Hypothalamus (tissue), 51 donors: ENCODE data around the gene EIF3K.
"Not testable (repeated sequence)": the region's sequence is repeated elsewhere in the genome, so short reads cannot be mapped to it uniquely, and the experiment has no call there.

Experiments
- DNase-seq, 51 donors: peaks; one replicate each; lab custom pipeline; 2025; lab: John Stamatoyannopoulos, UW

Gene EIF3K

GRCh38 chr19:38618590-38619360, at the start of gene EIF3K:
Gene EIF3K, plus strand, starts transcription at chr19:38619188. Its CDS starts 81 bp downstream, at chr19:38619269.
- DNase-seq: peak; percentile 91 to 100 (median 98)

GRCh38 chr19:38569368-38569983, 49.5 kb upstream of the EIF3K start:
- no peak for DNase-seq

GRCh38 chr19:38571682-38572081, 47.3 kb upstream of the EIF3K start:
- DNase-seq: no peak

- no peak for DNase-seq
Measured at GRCh38 chr19:38577826-38578225, 41.2 kb upstream of the EIF3K start.

- DNase-seq: not testable (repeated sequence)
Measured at GRCh38 chr19:38579304-38579703, 39.7 kb upstream of the EIF3K start.

GRCh38 chr19:38580080-38580479, 38.9 kb upstream of the EIF3K start:
- DNase-seq: no peak

GRCh38 chr19:38583219-38583984, 35.6 kb upstream of the EIF3K start:
- no peak for DNase-seq

GRCh38 chr19:38583985-38584305, 35.0 kb upstream of the EIF3K start:
- no peak for DNase-seq

GRCh38 chr19:38587562-38587961, 31.4 kb upstream of the EIF3K start:
- no peak for DNase-seq

GRCh38 chr19:38588041-38588440, 30.9 kb upstream of the EIF3K start:
- DNase-seq: no peak

- no peak for DNase-seq
Measured at GRCh38 chr19:38592940-38593339, 26.0 kb upstream of the EIF3K start.

- DNase-seq: peak in 19 of 51 donors; percentile 6 to 47 (median 21)
Measured at GRCh38 chr19:38596057-38596981, 22.7 kb upstream of the EIF3K start.

GRCh38 chr19:38597075-38597474, 21.9 kb upstream of the EIF3K start:
- no peak for DNase-seq

GRCh38 chr19:38599722-38600121, 19.3 kb upstream of the EIF3K start:
- no peak for DNase-seq

GRCh38 chr19:38602856-38603255, 16.1 kb upstream of the EIF3K start:
- not testable (repeated sequence) for DNase-seq

- no peak for DNase-seq
Measured at GRCh38 chr19:38606131-38606530, 12.9 kb upstream of the EIF3K start.

- DNase-seq: no peak
Measured at GRCh38 chr19:38614289-38614688, 4.7 kb upstream of the EIF3K start.

GRCh38 chr19:38615007-38615581, 3.9 kb upstream of the EIF3K start:
- DNase-seq: no peak

- no peak for DNase-seq
Measured at GRCh38 chr19:38616265-38616664, 2.7 kb upstream of the EIF3K start.

- peak in 1 of 51 donors; percentile 6 for DNase-seq
Measured at GRCh38 chr19:38617283-38617763, 1.7 kb upstream of the EIF3K start.
